ENCODE measurements around the gene CLEC1A. TPM values are rescaled to one million over a fixed set of nuclear protein-coding genes. Genes with fewer than 3 reads are reported as not detected.

Gene CLEC1A
- total and polyA plus RNA-seq, 11 donors: 1.2 to 7.3 (median 2.5) TPM

DNA sequence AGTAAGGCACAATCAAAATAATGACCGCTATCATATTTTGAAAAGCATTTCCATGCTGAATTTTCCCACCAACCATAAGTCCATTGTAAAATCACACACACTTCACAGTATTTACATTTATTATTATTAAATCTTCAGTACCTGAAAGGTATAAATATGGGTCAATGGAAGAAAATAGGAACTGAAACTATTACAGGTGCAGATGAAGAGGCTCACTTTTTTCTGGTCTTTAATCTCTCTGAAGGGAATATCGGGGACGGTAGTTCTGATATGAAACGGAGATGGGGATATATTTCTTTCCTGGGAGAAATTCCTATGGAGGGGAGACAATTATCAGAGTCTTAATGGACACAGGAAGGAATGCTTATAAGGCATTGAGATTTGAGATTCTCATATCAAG lies 28.4 kb downstream of the CLEC1A start:
- no peaks in the 10 kb centered on the region for H3K27me3 ChIP-seq
- H3K4me1 ChIP-seq: peaks cover 0 to 39% (median 11%) of the 10 kb centered on the region in 12 donors
- H3K36me3 ChIP-seq: peaks cover 0 to 29% (median 3%) of the 10 kb centered on the region in 9 donors
- intact Hi-C loops (cut with DNase I): no loop called here
- H3K9me3 ChIP-seq: no peaks in the 10 kb centered on the region
- ATAC-seq: no peak
- peak overlapping the region in 3 of 12 donors; percentile 5 to 81 (median 78) for H3K27ac ChIP-seq
- no peak overlapping the region for H3K4me3 ChIP-seq
- 92 to 95% (median 94%) methylated on average over 4 of the region's 4 CpGs for WGBS, 4 donors
- no peak for DNase-seq
- TF ChIP-seq, protein P1, sequence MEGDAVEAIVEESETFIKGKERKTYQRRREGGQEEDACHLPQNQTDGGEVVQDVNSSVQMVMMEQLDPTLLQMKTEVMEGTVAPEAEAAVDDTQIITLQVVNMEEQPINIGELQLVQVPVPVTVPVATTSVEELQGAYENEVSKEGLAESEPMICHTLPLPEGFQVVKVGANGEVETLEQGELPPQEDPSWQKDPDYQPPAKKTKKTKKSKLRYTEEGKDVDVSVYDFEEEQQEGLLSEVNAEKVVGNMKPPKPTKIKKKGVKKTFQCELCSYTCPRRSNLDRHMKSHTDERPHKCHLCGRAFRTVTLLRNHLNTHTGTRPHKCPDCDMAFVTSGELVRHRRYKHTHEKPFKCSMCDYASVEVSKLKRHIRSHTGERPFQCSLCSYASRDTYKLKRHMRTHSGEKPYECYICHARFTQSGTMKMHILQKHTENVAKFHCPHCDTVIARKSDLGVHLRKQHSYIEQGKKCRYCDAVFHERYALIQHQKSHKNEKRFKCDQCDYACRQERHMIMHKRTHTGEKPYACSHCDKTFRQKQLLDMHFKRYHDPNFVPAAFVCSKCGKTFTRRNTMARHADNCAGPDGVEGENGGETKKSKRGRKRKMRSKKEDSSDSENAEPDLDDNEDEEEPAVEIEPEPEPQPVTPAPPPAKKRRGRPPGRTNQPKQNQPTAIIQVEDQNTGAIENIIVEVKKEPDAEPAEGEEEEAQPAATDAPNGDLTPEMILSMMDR (IDR thresholded peaks at IDR 0.05): no peak
- TF ChIP-seq POLR2A (IDR thresholded peaks at IDR 0.05): no peak

- Histone ChIP-seq H3K36me3 (peaks cover 0 to 29% (median 3%) of the 10 kb centered on the region in 9 donors), H3K27ac (peak overlapping the region in 5 of 12 donors; percentile 5 to 91 (median 81)), H3K9me3 (no peaks in the 10 kb centered on the region), H3K4me1 (peaks cover 0 to 41% (median 11%) of the 10 kb centered on the region in 12 donors), H3K27me3 (no peaks in the 10 kb centered on the region), H3K4me3 (no peak overlapping the region)
- ATAC-seq (no peak), DNase-seq (no peak)
- TF ChIP-seq, protein P1 (IDR thresholded peaks at IDR 0.05): no peak
- TF ChIP-seq POLR2A (IDR thresholded peaks at IDR 0.05): no peak
- 16 to 18% (median 17%) methylated on average over 3 of the region's 3 CpGs for WGBS, 4 donors
- intact Hi-C loops (cut with DNase I): loop anchor here in 1 of 10 donors (2.0 kb wide), 1 partner anchor 27 kb away; no protein-coding TSS in a partner anchor
These were observed 28.8 kb downstream of the CLEC1A start for GRCh38 chr12:10069976-10070375.

DNA sequence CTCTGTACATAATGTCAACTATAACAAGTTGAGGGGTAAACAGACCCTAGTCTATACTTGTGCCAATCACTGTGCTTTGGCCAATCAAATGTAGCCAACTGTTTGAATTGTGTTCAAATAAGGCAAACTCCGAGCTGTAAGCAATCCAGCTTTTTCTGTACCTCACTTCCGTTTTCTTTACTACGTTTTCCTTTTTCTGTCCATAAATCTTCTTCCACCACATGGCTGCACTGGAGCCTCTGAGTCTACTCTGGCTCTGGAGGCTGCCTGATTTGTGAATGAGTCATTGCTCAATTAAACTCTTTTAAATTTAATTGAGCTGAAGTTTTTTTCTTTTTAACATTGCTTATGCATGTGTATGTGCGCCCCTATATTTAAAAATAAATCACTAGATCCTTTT lies 29.7 kb downstream of the CLEC1A start:
- H3K4me3 ChIP-seq: peak overlapping the region in 1 of 12 donors; percentile 12
- intact Hi-C loops (cut with DNase I): loop anchor here in 1 of 10 donors (2.0 kb wide), 1 partner anchor 28 kb away; no protein-coding TSS in a partner anchor

DNA sequence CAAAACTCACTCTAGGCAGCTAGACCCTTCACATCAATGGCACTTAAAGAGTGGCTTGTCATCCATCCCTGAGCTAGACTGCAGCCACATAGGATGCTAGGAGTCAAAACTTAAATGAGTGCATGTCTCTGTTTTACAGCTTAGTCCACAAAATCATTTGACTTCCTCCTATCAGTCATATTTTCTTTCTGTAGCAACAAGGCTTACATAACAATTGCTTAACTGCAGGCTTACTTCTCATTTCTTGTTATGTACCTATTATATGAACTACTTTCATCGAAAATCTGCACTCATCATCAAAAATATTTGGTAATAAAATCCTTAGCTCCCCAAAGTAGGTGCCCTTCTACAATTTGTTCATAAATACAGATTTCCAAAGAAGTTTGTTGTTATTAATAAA lies 30.1 kb downstream of the CLEC1A start:
- WGBS, 4 donors: 59 to 68% (median 61%) methylated on average over 1 of the region's 1 CpG
- Histone ChIP-seq H3K9me3 (no peaks in the 10 kb centered on the region), H3K27ac (peak overlapping the region; percentile 49 to 91 (median 78)), H3K27me3 (no peaks in the 10 kb centered on the region), H3K36me3 (peaks cover 0 to 24% (median 3%) of the 10 kb centered on the region in 9 donors), H3K4me3 (peak overlapping the region in 1 of 12 donors; percentile 12), H3K4me1 (peaks cover 0 to 43% (median 11%) of the 10 kb centered on the region in 12 donors)
- no peak for TF ChIP-seq POLR2A (IDR thresholded peaks at IDR 0.05)
- TF ChIP-seq, protein P1 (IDR thresholded peaks at IDR 0.05): no peak
- intact Hi-C loops (cut with DNase I): loop anchor here in 2 of 10 donors (1.0 to 2.0 kb wide), 2 partner anchors 28 to 31 kb away; no protein-coding TSS in a partner anchor
- DNase-seq (no peak), ATAC-seq (peak; percentile 36 to 54 (median 52))

More for the DNA sequence above, 29.7 kb downstream of the CLEC1A start:
- peak overlapping the region; percentile 49 to 91 (median 78) for H3K27ac ChIP-seq
- TF ChIP-seq, protein P1 (IDR thresholded peaks at IDR 0.05): no peak
- TF ChIP-seq POLR2A (IDR thresholded peaks at IDR 0.05): no peak
- H3K27me3 ChIP-seq: no peaks in the 10 kb centered on the region
- DNase-seq (no peak), ATAC-seq (peak in 1 of 4 donors; percentile 16)
- WGBS, 4 donors: 57 to 69% (median 63%) methylated on average over 4 of the region's 4 CpGs
- H3K36me3 ChIP-seq: peaks cover 0 to 24% (median 3%) of the 10 kb centered on the region in 9 donors
- H3K9me3 ChIP-seq: no peaks in the 10 kb centered on the region
- peaks cover 0 to 43% (median 11%) of the 10 kb centered on the region in 12 donors for H3K4me1 ChIP-seq
